GM18526 (cell line): Measurements from ENCODE around the gene DSC2.

Source experiments
- POLR2A ChIP-seq: IDR thresholded peaks from 3 replicates; pipeline ENCODE4 v1.6.1; 2011; ENCODE audit not compliant: insufficient read length; ENCODE audit errors: extremely low read depth

DSC2 gene

GRCh38 chr18:31040686-31041270 lies 61.4 kb downstream of the DSC2 start:
- no peak for TF ChIP-seq POLR2A

DNA sequence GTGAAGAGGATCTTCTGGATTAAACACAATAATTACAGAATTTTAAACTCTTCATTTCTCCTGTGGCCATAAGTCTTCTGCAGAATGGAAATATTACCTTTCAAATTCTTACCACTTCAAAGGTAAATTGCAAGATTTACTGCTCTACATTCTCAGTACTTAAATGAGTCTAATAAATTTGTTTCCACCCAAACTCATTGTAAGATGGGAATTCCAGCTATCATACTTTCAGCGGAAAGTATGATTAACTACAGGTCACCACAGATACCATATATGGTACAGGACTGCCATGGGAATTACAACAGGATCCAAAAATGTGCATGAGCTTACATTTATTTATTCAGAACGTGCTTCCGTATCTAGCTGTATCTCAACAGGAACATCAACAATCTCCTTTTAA lies 62.8 kb downstream of the DSC2 start:
- TF ChIP-seq POLR2A = no peak

GRCh38 chr18:31034541-31034940 lies 67.7 kb downstream of the DSC2 start:
- no peak for TF ChIP-seq POLR2A

GRCh38 chr18:31030574-31031278 lies 71.5 kb downstream of the DSC2 start:
- TF ChIP-seq POLR2A = no peak

- TF ChIP-seq POLR2A = no peak
These were observed 86.3 kb downstream of the DSC2 start for GRCh38 chr18:31015715-31016434.

DNA sequence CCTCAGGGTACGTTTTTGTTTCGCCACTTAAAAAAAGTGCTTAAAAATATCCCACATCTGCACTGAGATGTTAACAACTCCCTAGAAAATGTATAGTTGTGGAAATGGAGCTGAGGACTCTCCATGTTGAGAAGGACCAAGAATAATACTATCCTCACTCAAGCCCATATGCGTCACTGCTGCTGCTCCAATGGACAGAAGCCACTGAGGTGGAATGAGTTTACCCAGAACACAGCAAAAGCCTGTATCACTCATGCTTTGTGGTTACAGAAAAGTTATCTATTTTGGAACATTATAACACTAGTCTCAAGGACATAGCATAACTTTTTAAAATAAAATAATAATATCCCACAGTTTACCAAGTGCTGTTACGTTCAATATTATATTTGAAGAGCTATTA lies 91.6 kb downstream of the DSC2 start:
- no peak for TF ChIP-seq POLR2A
